GM12892 (cell line): ENCODE measurements around the gene NAA38.

Experiments used
- POLR2A ChIP-seq: IDR thresholded peaks from 2 replicates; pipeline ENCODE4 v1.6.1; 2011; ENCODE audit warnings: low read depth, low read length, control low read depth
- POLR2AphosphoS5 ChIP-seq: IDR thresholded peaks from 2 replicates; pipeline ENCODE4 v1.6.1; 2011; ENCODE audit warnings: low read depth, low read length, control low read depth

- TF ChIP-seq POLR2AphosphoS5 (no peak), POLR2A (no peak)
These were observed 38.4 kb downstream of the NAA38 start for GRCh38 chr17:7818746-7819645.
